Stimulated activated CD8-positive, alpha-beta memory T cell treated with anti-CD3 and anti-CD28 coated beads, Interleukin-7, amount 100 ng/mL, for 48 hours (primary cell): ENCODE results near the gene AHSG.
"Not testable (repeated sequence)": the region's sequence is repeated elsewhere in the genome, so short reads cannot be mapped to it uniquely, and the experiment has no call there.

Source experiments
- DNase-seq, 2 donors: peaks; one replicate each; pipeline ENCODE4 v3.0.0-alpha.2; 2020; ENCODE audit warnings: low read depth in 1 of 2; ENCODE audit errors: extremely low read depth in 1 of 2

AHSG gene

DNA sequence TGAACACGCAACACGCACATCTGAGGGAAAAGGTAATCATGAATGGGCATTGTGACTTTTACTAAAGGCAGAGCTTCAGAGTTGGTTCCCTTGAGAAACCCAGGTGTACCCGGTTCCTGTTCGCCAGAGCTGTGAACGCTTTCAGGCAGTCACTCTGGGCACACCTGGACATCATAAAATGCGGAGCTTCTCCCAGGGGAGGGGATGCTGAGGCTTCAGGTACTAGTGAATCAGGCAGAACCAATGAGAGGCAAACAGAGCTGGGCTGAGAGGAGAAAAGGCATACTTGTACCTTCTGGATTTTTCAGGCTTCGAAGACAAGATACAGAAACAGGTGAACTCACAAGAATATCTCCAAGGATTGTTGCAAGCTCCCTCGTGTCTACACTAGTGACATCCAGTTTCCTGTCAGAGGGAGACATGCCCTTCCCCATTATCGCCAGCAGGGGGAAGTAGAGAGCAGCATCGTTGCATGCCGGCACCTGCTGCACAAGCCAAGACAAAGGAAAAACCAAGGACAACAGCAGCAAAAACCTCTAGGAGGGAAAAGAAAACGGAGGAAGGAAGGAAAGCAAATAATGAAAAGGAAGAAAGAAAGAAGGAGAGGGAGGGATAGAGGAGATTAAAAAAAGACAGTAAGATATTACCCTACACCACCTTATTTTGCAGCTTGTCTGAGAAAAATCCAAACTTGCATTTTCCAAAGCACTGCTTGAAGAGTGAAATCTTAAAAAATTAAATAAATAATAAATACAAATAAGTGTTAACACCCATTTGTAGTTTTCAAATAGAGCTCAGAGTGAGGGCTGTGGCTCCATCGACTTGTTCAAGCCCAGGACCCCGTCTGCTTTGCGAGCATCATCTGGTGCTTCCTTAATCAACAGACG, 2.0 kb downstream of the AHSG start:
- DNase-seq, result peak; percentile 42

DNA sequence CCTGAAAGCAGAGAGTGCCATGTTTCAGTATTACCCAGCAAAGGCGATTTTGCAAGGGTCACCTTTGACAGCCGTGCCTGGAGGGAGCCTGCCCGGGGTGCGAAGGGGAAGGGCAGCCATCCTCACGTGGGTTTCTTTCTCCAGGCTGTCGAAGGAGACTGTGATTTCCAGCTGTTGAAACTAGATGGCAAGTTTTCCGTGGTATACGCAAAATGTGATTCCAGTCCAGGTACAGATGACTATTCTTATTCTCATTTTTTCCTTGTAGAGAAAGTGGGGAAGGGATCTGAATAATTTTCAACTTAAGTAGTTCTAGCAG, 3.4 kb downstream of the AHSG start:
- DNase-seq, result no peak

DNA sequence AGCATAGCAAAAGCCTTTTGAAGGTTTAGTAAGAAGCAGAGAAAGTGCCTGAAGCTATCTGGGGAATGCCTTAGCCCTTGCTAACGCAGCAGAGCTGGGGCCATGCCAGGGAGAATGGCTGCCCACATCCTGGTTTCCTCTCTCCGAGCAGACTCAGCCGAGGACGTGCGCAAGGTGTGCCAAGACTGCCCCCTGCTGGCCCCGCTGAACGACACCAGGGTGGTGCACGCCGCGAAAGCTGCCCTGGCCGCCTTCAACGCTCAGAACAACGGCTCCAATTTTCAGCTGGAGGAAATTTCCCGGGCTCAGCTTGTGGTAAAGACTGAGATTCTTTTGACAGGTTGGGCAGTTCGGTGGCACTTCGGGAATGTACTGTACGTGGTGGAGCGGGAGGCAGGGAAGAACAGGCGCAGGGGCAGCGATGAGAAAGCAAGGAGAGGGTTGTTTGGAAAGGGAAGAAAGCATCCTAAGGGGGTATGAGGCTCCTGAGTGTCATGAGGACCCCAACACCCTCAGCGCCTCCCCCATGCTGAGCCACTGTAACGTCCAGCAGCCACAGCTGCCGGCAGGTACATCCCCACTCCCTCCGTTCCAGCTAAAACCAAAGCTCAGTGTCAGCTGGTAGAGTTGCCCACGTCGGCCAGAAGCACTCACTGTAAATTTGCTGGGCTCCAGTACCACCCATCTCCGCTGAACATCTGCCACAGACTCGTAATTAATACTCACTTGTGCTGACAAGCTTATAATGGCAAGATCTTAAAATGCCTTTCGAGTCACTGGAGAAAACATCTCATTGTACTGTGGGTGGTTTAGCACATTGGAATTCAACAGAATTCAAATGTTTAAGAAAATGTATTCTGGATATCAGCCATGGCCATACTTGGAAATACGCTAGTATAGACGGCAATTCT, 4.4 kb downstream of the AHSG start:
- DNase-seq, result peak; percentile 76 to 82

DNA sequence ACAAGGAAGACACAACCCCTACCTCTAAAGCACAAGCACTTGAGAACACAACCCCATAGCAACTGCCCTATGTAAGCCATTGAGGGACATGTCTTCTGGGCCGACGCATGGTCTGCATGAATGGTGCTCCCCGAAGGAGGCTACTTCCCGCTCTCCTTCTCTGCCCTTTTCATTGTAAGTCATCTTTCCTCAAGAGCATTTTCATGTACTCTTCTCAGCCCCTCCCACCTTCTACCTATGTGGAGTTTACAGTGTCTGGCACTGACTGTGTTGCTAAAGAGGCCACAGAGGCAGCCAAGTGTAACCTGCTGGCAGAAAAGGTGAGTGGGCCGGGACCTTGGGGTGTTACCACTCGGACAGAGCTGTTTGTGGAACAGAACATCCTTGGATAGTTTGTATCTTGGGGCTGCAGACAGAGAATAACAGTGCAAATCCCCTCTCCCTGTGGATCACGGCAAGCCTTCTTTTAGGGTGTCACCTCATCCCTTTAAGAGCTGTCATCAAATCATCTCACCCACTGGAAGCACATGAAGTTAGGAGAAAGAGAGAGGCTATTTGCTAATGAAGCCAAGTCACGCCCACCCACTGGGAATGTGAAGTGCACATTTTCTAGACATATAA, 5.6 kb downstream of the AHSG start:
- DNase-seq, result no peak

DNA sequence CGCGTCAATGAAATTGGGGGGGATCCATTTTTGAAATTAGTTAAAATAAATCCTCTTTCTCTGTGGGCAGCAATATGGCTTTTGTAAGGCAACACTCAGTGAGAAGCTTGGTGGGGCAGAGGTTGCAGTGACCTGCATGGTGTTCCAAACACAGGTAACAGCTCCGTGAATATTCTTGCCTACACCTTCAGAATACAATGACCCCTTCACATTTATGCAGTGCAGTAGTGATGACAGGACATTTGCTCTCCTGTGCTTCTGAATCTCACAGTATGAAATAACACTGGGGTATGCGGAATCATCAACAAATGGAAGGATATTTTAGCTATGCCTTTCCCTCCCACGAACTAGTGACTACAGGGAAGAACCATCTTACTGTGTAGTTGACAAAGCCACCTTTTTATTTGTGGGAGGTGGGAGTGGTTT, 6.9 kb downstream of the AHSG start:
- DNase-seq, result no peak

DNA sequence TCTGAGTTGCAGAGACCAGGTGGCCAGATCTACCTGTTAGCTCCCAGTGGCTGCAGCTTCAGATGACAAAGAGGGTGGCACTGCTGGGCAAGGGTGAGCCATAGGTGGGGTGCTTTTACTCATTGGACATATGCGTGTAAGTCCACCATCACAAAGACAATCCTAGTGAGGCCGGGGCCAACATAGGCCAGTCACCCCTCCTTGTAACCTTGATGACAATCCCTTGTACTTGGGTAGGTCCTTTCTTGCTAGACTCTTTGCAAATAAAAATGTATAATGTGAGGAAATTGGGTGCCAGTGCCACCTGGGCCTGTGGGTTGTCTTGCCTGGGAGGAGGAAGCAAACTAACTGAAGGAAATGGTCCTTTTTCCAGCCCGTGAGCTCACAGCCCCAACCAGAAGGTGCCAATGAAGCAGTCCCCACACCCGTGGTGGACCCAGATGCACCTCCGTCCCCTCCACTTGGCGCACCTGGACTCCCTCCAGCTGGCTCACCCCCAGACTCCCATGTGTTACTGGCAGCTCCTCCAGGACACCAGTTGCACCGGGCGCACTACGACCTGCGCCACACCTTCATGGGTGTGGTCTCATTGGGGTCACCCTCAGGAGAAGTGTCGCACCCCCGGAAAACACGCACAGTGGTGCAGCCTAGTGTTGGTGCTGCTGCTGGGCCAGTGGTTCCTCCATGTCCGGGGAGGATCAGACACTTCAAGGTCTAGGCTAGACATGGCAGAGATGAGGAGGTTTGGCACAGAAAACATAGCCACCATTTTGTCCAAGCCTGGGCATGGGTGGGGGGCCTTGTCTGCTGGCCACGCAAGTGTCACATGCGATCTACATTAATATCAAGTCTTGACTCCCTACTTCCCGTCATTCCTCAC, 7.6 kb downstream of the AHSG start:
- DNase-seq, result no peak

DNA sequence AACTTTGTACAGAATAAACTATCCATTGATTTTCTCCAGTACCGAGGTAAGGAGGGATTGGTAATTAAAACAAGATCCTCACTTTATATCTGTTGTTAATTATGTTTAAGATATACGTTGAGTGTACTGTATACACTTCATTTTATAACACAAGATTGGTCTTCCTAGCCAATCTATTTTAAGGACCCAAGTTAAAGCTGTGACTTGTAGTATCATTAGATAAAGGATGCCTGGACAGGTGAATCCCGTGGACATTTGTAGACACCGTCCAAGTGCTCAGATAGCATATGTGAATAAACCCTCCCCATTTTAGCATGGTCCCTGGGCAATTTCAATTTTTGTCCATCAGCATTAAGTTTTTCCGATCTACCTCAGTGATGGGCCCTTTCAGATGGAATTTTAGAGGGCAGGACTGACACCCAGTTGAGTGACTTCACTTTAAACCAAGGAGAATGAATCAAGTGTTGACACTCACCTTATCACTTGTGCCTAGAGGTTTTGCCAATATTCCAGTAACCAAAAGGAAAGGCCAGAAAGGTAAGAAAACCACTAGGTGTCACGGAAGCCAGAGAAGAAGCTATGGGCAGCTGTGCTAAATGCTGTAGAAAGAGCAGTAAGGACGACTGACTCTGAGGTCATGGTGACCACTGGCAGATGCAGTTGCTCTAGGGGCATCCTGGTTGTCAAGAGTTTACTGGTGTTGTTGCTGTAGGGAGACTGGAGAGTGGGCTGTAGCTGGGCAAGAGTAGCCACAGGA, 9.2 kb downstream of the AHSG start:
- no peak for DNase-seq

DNA sequence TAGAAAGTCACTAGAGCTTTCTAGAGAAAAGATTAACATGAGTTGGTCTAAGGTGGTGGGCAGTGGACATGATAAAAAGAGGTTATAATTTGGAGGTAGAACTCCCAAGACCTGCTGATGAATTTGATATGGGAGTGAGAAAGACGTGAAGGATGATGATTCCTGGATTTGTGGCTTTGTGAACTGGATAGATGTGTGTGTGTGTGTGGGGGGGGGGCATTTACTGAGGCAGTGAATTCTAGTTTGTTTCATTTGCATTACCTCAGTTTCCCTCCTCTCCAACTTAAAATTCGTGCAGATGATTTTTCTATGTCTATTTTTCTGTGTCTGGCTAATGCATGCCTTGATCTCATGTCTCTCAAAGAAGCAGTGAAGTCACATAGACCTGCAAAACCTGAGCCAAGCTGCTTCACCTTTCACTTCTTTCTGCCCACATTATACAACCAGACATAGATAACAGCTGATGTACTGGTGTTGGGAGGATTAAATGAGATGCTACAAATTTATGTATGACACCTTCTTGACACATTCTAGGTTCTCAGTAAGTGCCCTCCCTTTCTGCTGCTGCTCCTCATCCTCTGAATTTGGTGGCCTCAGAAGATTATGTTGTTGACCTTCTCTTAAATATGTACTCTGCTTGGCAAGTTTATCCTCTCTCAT, 9.9 kb downstream of the AHSG start:
- DNase-seq, result no peak

DNA sequence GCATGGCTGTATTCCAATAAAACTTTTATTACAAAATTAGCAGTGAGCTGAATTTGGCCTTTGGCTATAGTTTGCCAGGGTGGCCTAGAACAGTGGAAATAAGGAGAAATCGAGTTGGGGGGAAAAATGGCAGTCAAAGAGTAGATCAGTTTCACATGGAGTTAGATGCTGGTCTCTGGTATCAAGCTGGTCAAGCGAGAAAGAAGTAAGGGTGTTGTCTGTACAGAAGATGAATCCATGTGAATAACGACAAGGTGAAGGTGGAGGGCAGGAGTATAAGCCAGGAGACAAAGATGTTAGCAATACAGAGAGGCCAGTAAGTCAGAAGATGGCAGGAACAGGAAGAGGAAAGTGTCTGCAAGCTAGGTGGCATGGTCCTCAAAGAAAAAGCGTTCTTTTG, 11.7 kb downstream of the AHSG start:
- no peak for DNase-seq

DNA sequence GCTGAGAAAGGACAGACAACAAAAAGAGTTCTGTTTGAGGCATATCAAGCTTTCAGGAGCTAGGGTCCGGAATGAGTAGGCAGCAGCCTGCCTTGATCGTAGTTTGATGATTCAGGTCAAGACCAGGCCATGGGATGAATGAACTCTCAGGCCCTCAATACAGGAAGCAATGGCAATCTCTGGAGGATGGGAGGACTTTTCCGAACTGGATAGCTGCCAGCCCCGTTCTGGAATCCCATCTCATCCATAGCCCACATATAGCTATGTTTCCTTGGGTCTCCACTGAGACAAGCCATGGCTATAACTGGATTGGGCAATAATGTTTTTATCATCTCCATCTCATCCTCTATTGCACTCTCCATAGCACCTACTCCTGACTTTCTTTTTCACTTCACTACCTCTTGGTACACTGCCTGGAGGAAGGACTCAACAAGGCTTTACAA, 12.8 kb downstream of the AHSG start:
- DNase-seq, result no peak

DNA sequence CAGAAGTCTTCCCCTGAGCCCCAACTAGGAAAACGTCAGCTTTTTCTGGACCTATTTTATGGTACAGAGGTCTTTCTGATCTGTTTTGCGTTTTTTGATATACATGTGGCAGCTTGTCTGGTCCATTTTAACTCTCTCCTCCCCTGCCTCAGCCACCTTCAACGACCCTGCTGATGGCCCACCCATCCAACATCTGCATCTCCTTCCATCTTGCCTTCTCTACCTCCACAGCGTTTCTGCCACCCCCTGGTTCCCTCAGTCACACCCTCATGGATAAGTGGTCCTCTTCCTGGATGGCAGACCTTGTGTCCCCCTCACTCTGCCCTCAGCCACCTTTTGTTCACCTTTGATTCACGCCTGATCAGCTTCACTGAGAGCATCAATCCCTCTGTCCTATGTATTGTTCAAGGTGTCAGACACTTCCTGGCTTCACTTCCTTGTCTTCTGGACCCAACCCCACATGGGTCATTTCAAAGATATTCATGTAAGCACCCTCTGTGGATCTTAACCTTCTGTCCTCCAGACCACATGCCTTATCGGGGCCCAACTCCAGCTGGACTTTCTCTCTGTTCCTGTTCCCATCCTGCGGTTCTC, 13.5 kb downstream of the AHSG start:
- DNase-seq, result no peak

DNA sequence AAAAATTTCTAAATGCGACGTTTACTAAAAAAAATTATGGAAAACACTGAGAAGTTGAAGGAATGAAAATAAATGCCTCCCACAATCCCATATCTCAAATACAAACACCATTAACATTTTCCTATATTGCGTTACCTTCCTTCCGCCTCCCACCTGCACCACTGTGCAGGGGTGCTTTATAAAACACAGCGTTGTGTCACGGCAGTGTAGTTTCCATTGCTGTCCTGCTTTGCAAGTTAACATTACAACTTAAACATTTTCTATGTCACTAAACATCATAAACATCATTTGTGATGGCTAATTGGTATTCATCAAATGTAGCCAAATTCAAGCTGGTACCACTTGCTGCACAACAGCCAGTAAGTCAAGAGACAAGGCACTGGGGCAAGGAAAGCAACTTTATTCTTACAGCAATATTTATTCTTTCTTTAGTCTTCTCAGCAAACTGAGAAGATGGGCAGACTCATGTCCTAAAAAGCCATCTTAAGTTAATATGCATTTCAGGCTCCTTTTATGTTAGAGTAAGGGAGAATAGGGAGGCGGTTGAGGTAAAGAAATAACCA, 15.1 kb downstream of the AHSG start:
- no peak for DNase-seq

DNA sequence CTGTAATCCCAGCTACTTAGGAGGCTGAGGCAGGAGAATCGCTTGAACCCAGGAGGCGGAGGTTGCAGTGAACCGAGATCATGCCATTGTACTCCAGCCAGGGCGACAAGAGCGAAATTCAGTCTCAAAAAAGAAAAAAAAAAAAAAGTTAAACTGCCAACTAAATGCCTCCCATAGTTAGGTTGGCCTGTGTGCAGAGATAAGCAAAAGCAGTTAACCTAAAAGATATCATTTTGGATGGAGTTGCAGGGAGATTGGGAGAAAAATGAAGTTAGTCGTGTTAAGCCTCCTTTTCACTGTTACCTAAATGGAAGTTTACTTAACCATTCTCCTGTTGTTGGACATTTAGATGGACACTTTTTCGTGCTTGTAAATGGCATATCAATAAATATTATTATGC, 15.9 kb downstream of the AHSG start:
- no peak for DNase-seq

DNA sequence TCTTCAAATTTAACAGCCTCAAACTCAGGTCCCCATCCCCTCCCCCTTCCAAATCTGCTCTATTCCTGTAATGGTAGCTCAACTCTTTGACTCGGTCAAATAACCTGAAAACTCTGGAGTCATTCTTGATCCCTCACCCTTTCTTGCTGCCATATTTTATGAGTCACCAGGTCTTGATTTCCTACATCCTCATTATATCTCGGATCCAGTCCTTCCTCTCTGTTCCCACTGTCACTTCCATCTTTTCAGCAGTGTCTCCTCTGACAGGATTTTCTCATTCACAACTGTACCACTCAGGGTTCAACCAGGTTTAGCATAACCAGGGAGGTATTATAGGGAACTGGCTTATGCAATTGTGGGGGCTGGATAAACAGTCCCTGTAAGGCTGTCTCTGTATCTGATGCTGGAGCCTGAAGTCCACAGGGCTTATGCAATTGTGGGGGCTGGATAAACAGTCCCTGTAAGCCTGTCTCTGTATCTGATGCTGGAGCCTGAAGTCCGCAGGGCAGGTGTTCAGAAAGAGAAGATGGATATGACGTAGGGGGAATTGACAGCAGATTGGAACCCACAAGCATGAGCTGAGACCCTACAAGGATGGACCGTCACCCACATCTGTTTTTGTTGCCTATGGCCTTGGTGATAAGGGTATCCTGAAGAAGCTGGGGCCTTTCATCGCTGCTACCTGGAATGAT, 18.2 kb downstream of the AHSG start:
- no peak for DNase-seq

DNA sequence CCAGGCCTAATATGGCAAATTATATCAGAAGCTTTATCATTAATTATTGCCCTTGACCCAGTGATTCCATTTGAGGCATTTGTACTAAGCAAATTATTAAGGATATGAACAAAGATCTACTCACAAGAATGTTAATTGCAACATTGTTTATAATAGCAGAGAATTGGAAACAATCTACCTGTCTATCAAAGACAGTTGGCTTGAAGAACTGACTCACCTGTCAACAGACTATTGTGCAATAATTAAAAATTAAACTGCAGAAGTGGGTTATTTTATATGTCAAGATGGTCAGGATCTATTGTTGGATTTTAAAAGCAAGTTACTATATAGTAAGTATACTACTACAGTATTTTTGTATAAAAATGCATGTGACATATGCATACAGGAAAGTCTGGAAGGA, 20.6 kb downstream of the AHSG start:
- DNase-seq, result no peak

DNA sequence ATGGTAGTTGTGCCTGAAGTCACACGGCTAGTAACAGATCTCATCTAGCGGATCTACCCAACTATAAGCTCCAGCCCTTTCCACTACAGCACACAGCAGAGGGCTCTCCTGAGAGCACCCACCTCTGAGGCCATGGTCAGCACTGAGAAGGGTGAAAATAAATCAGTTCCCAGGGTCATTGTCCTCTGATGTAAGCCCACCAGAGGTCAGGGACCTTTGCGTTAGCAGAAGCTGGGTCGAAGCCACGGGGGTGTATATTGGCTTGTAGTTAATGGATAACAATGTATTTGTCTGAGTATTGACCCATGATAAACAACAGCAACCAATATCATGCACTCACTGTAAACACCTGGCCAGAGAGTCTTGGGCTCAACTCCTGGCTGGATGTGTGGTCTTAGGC, 21.3 kb downstream of the AHSG start:
- DNase-seq, result not testable (repeated sequence)

DNA sequence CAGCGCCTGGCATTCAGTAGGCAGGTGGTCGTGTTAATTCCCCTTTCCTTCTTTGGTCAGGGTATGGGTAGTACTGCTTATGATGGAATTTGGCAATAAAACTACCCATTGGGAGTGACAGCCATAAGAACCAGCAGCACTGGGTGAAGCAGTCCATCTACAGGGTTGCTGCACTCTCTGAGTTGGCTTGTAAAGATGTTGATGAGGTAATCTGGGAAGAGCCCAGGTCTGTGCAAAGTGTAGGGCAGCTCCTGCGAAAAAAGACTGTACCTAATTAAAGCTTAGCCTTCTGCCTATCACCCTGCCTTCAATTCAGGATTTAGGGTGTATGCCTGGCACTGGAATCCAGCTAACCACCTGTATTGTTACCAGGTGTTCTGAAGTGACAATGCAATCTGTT, 22.7 kb downstream of the AHSG start:
- no peak for DNase-seq

DNA sequence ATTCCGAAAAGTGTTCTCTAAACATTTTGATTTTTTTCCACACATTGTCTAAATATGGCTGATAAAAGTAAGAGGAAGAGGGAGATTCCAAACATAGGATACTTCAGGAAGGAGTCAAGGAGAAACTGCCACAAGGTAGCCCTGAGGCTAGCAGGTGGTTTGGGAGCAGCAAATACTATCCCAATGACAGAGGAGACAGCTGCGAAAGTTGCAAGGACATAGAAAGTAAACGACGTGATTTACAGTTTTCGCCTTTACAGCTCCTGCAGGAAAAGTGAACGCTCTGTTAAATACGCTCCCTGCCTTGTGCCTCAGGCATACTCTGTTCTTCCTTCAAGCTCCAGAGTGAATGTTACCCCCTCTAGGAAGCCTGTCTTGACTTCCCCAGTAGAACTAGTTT, 23.7 kb downstream of the AHSG start:
- no peak for DNase-seq
